IMR-90 (cell line): Measurements from ENCODE around the gene IL12RB2. TPM values are rescaled to one million over a fixed set of nuclear protein-coding genes. Genes with fewer than 3 reads are reported as not detected.

ENCODE experiments used
- ATAC-seq: fragments of 200-7000 bp; cut with Tn5 transposase; 2 replicates; pipeline ENCODE4 v1.9.1; 2020; ENCODE audit warnings: low read depth, mild to moderate bottlenecking, moderate library complexity
- BruUV-seq: library from RNA; stranded (reverse); fragments of 400-500 nt; replicated peaks from 2 replicates; lab custom pipeline; 2021; lab: Mats Ljungman, UMichigan
- CTCF ChIA-PET: fragments of 300-600 bp; formaldehyde crosslinking; extraction: SDS; loops from one replicate; lab custom pipeline; 2021; ENCODE audit warnings: antibody characterized with exemption; lab: Yijun Ruan, JAX
- POLR2A ChIA-PET: fragments of 300-600 bp; sonication (Branson Sonifier 250); formaldehyde crosslinking; loops from one replicate; lab custom pipeline; 2022; ENCODE audit warnings: antibody characterized with exemption; ENCODE audit not compliant: unreplicated experiment; lab: Charles Lee
- DNase-seq: peaks from one replicate; pipeline ENCODE4 v3.0.0; 2013
- H2AFZ ChIP-seq: replicated peaks from 2 replicates; pipeline ENCODE3; 2013; ENCODE audit warnings: low read length, mild to moderate bottlenecking; ENCODE audit not compliant: poor library complexity
- H2AK5ac ChIP-seq: 2 replicates; pipeline ENCODE4 v1.6.1; 2013; ENCODE audit warnings: low read depth, low read length, inconsistent platforms
- H2AK9ac ChIP-seq: replicated peaks from 2 replicates; pipeline ENCODE3; 2013; ENCODE audit warnings: mild to moderate bottlenecking, low read depth, low read length, moderate library complexity; ENCODE audit not compliant: poor library complexity
- H2BK120ac ChIP-seq: 2 replicates; pipeline ENCODE4 v1.6.1; 2013; ENCODE audit warnings: low read depth, low read length, inconsistent platforms
- H2BK15ac ChIP-seq: 3 replicates; pipeline ENCODE4 v1.6.1; 2013; ENCODE audit warnings: low read depth, low read length, inconsistent platforms
- H2BK20ac ChIP-seq: 2 replicates; pipeline ENCODE4 v1.6.1; 2013; ENCODE audit warnings: low read depth, mild to moderate bottlenecking, inconsistent platforms, low read length, moderate library complexity
- H2BK5ac ChIP-seq: 2 replicates; pipeline ENCODE4 v1.6.1; 2013; ENCODE audit warnings: mild to moderate bottlenecking, low read depth, low read length, inconsistent platforms; ENCODE audit not compliant: poor library complexity, severe bottlenecking
- H3K14ac ChIP-seq: replicated peaks from 2 replicates; pipeline ENCODE4 v1.6.1; 2013; ENCODE audit warnings: low read depth, low read length, inconsistent platforms
- H3K18ac ChIP-seq: 2 replicates; pipeline ENCODE4 v1.6.1; 2013; ENCODE audit warnings: low read depth, low read length, control low read depth
- H3K23ac ChIP-seq: 2 replicates; pipeline ENCODE4 v1.6.1; 2013; ENCODE audit warnings: low read depth, low read length, inconsistent platforms
- H3K27ac ChIP-seq: 2 replicates; pipeline ENCODE4 v1.5.1; 2013; ENCODE audit warnings: mild to moderate bottlenecking, control low read depth, low read length; ENCODE audit not compliant: insufficient read depth
- H3K27me3 ChIP-seq: 2 replicates; pipeline ENCODE4 v1.6.1; 2013; ENCODE audit warnings: low read length; ENCODE audit not compliant: control insufficient read depth, insufficient read depth
- H3K36me3 ChIP-seq: 2 replicates; pipeline ENCODE4 v1.6.1; 2013; ENCODE audit warnings: low read length, mixed read lengths; ENCODE audit not compliant: control insufficient read depth, insufficient read depth
- H3K4ac ChIP-seq: 2 replicates; pipeline ENCODE4 v1.6.1; 2013; ENCODE audit warnings: low read depth, low read length, inconsistent platforms
- H3K4me1 ChIP-seq: 2 replicates; pipeline ENCODE4 v1.6.1; 2013; ENCODE audit warnings: low read length, mixed read lengths; ENCODE audit not compliant: control insufficient read depth, insufficient read depth
- H3K4me2 ChIP-seq: 2 replicates; pipeline ENCODE4 v1.6.1; 2013; ENCODE audit warnings: low read depth, mild to moderate bottlenecking, control low read depth, low read length, moderate library complexity
- H3K4me3 ChIP-seq: 2 replicates; pipeline ENCODE4 v1.5.1; 2013; ENCODE audit warnings: low read depth, mild to moderate bottlenecking, control low read depth, low read length, moderate library complexity; ENCODE audit not compliant: insufficient read depth
- H3K56ac ChIP-seq: 2 replicates; pipeline ENCODE4 v1.6.1; 2013; ENCODE audit warnings: low read length, inconsistent platforms; ENCODE audit not compliant: insufficient read depth; ENCODE audit errors: extremely low read depth
- H3K79me1 ChIP-seq, 2 experiments: 2 replicates each; pipeline ENCODE4 v1.6.1; 2013; ENCODE audit warnings: low read length in 2 of 2, inconsistent platforms in 1 of 2, low read depth in 1 of 2
- H3K9ac ChIP-seq: 2 replicates; pipeline ENCODE4 v1.6.1; 2013; ENCODE audit warnings: low read depth, low read length, control low read depth
- H3K9me1 ChIP-seq: 2 replicates; pipeline ENCODE4 v1.6.1; 2013; ENCODE audit warnings: low read length, inconsistent platforms; ENCODE audit not compliant: insufficient read depth
- H3K9me3 ChIP-seq: 2 replicates; pipeline ENCODE4 v1.6.1; 2013; ENCODE audit warnings: low read length; ENCODE audit not compliant: control insufficient read depth, insufficient read depth
- H4K20me1 ChIP-seq: 2 replicates; pipeline ENCODE4 v1.6.1; 2013; ENCODE audit warnings: low read length, inconsistent platforms; ENCODE audit not compliant: insufficient read depth
- H4K5ac ChIP-seq: 2 replicates; pipeline ENCODE4 v1.6.1; 2013; ENCODE audit warnings: mild to moderate bottlenecking, low read depth, low read length, control low read depth
- H4K8ac ChIP-seq, 2 experiments: 2 replicates each; pipeline ENCODE4 v1.6.1; 2013; ENCODE audit warnings: low read depth in 2 of 2, low read length in 2 of 2, control low read depth in 1 of 2, inconsistent platforms in 1 of 2
- H4K91ac ChIP-seq: 2 replicates; pipeline ENCODE4 v1.6.1; 2013; ENCODE audit warnings: low read depth, low read length, inconsistent platforms; ENCODE audit not compliant: insufficient read depth
- BHLHE40 ChIP-seq: fragments of 150-350 bp; IDR thresholded peaks from 2 replicates; pipeline ENCODE4 v1.6.1; 2016; ENCODE audit warnings: mild to moderate bottlenecking, low read depth, low read length
- MAZ ChIP-seq: IDR thresholded peaks from 2 replicates; pipeline ENCODE4 v1.6.1; 2012; ENCODE audit warnings: low read depth, mild to moderate bottlenecking, low read length, improper control_type of control experiment, moderate library complexity, borderline replicate concordance
- NFE2L2 ChIP-seq: fragments of 150-350 bp; IDR thresholded peaks from 2 replicates; pipeline ENCODE4 v1.6.1; 2016; ENCODE audit warnings: low read depth, mild to moderate bottlenecking, low read length
- POLR2A ChIP-seq: IDR thresholded peaks from 2 replicates; pipeline ENCODE4 v1.6.1; 2012; ENCODE audit warnings: mild to moderate bottlenecking, low read depth, low read length
- SMC3 ChIP-seq: fragments of 150-350 bp; IDR thresholded peaks from 2 replicates; pipeline ENCODE4 v1.6.1; 2016; ENCODE audit warnings: low read depth, mild to moderate bottlenecking, antibody characterized with exemption, low read length, moderate library complexity
- whole genome bisulfite sequencing, 2 experiments: methylation state at CpG; one replicate each; pipeline versions ENCODE4 v1.1.5 to v1.1.7; 2013; ENCODE audit warnings: missing lambda C conversion rate in 2 of 2; ENCODE audit not compliant: insufficient read length in 1 of 2; ENCODE audit errors: extremely low coverage in 2 of 2; 5-methylcytosine and 5-hydroxymethylcytosine counted together
- dilution Hi-C: fragments of 300-500 bp; cut with HindIII; formaldehyde crosslinking; loops from one replicate; pipeline ENCODE4 v1.14.3; 2018; ENCODE audit warnings: low sequenced_read_pairs; ENCODE audit not compliant: unreplicated experiment
- in situ Hi-C: fragments of 300-500 bp; cut with MboI; formaldehyde crosslinking; loops from 3 replicates; pipeline ENCODE4 v1.14.3; 2019; ENCODE audit warnings: low sequenced_read_pairs, inconsistent platforms, mixed read lengths
- intact Hi-C: fragments of 100-400 bp; cut with micrococcal nuclease; formaldehyde crosslinking; loops from 2 replicates; pipeline ENCODE4 v1.10.0; 2022
- polyA plus RNA-seq, 3 experiments: library from polyadenylated mRNA; depleted of rRNA; stranded (reverse); fragments of >200 nt; gene quantifications; 2 replicates each; pipeline ENCODE4 v1.2.3, GENCODE V29; 2012; ENCODE audit warnings: low replicate concordance in 1 of 3
- total RNA-seq: library from RNA; depleted of rRNA; stranded (reverse); fragments of >200 nt; gene quantifications from 2 replicates; pipeline ENCODE4 v1.2.3, GENCODE V29; 2012
- TF ChIP-seq, protein P1 (sequence below): fragments of 150-350 bp; IDR thresholded peaks from 2 replicates; pipeline ENCODE4 v1.6.1; 2017; ENCODE audit warnings: mild to moderate bottlenecking, antibody characterized with exemption, low read length, low read depth

Gene IL12RB2
- total and polyA plus RNA-seq, 2 of the 4 experiments (the other 2 are of a cell fraction), result not detected

DNA sequence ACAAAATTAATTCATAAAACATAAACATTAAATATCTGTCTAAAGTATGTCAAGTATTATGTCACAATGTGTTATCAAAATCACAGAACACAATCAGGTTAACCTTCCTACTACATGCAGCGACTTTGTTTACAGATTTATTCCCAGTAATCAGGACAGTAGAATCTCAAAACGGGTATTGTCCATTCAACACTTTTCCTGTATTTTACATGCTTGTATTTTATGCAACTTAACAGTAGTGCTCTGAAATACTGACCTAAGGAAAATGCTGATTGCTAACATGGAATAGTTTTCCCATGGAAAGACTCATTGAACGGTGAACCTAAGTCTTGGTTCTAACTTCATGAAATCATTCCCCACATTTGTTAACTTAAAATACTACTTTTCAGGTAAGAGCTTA lies 120.3 kb downstream of the IL12RB2 start:
- Histone ChIP-seq H3K4me3 (peak overlapping the region; percentile 45), H3K79me1 (peaks cover 2 to 5% of the 10 kb centered on the region in 2 experiments; a peak in 2 of 4 replicates), H3K9me3 (no peaks in the 10 kb centered on the region), H3K27ac (no peak overlapping the region), H2AFZ (no peak overlapping the region), H3K56ac (no peak overlapping the region), H3K4ac (no peak overlapping the region), H2BK120ac (no peak overlapping the region), H2AK5ac (no peak overlapping the region), H3K36me3 (peaks cover 19% of the 10 kb centered on the region), H3K23ac (peak overlapping the region; percentile 13; the same call in 1 of the 2 replicates), H4K8ac (no peak overlapping the region), H3K27me3 (no peaks in the 10 kb centered on the region), H3K9me1 (no peaks in the 10 kb centered on the region; the same call in 1 of the 2 replicates), H3K18ac (no peak overlapping the region), H2AK9ac (no peak overlapping the region), H4K20me1 (peaks cover 45% of the 10 kb centered on the region), H2BK5ac (no peak overlapping the region), H3K9ac (peak overlapping the region; percentile 52; the same call in 1 of the 2 replicates), H3K14ac (no peak overlapping the region), H2BK15ac (no peak overlapping the region), H3K4me2 (peak overlapping the region; percentile 81), H4K91ac (no peak overlapping the region), H2BK20ac (no peak overlapping the region), H4K5ac (no peak overlapping the region), H3K4me1 (no peaks in the 10 kb centered on the region)
- in situ Hi-C loops, result no loop called here
- dilution Hi-C loops, result no loop called here
- DNase-seq (no peak), ATAC-seq (no peak)
- no CpG with 5 or more reads among the region's 3 CpGs for WGBS, 2 experiments
- intact Hi-C loops, result loop anchor here (2.0 kb wide), 1 partner anchor 17 kb away; no protein-coding TSS in a partner anchor
- ChIA-PET CTCF (no interaction called here), POLR2A (no interaction called here)
- BruUV-seq, result no TSS peak
- TF ChIP-seq BHLHE40, result no peak
- TF ChIP-seq POLR2A, result no peak
- TF ChIP-seq MAZ, result no peak
- TF ChIP-seq, protein P1, sequence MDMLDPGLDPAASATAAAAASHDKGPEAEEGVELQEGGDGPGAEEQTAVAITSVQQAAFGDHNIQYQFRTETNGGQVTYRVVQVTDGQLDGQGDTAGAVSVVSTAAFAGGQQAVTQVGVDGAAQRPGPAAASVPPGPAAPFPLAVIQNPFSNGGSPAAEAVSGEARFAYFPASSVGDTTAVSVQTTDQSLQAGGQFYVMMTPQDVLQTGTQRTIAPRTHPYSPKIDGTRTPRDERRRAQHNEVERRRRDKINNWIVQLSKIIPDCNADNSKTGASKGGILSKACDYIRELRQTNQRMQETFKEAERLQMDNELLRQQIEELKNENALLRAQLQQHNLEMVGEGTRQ, result no peak
- TF ChIP-seq NFE2L2, result no peak
- no peak for TF ChIP-seq SMC3
